SJCRH30 (cell line): ENCODE results near the gene C12orf56. TPM values are rescaled to one million over a fixed set of nuclear protein-coding genes. Genes with fewer than 3 reads are reported as not detected.
A peak's percentile ranks its signal among the peaks of the same experiment; 100 is the strongest.

Experiments
- DNase-seq, 2 experiments: peaks; one replicate each; pipeline ENCODE4 v3.0.0-alpha.2; 2015 to 2020
- H3K27ac ChIP-seq: fragments of 250-450 bp; sonication (Bioruptor Pico); 2 replicates; pipeline ENCODE4 v1.5.1; 2020; ENCODE audit warnings: mild to moderate bottlenecking, moderate library complexity
- H3K27me3 ChIP-seq: fragments of 250-450 bp; sonication (Bioruptor Pico); 2 replicates; pipeline ENCODE4 v1.5.1; 2020; ENCODE audit warnings: mild to moderate bottlenecking, moderate library complexity
- H3K36me3 ChIP-seq: fragments of 250-450 bp; sonication (Bioruptor Pico); 2 replicates; pipeline ENCODE4 v1.5.1; 2020; ENCODE audit warnings: mild to moderate bottlenecking, moderate library complexity
- H3K4me1 ChIP-seq: fragments of 250-450 bp; sonication (Bioruptor Pico); 2 replicates; pipeline ENCODE4 v1.5.1; 2020; ENCODE audit warnings: mild to moderate bottlenecking, moderate library complexity
- H3K4me3 ChIP-seq: fragments of 250-450 bp; sonication (Bioruptor Pico); 2 replicates; pipeline ENCODE4 v1.5.1; 2020; ENCODE audit warnings: mild to moderate bottlenecking, moderate library complexity
- H3K9me3 ChIP-seq: fragments of 250-450 bp; sonication (Bioruptor Pico); replicated peaks from 2 replicates; pipeline ENCODE4 v1.5.1; 2020; ENCODE audit warnings: mild to moderate bottlenecking, moderate library complexity
- total RNA-seq: library from RNA; depleted of rRNA; stranded (reverse); fragments of >200 nt; shearing (Covaris generic); gene quantifications from 2 replicates; pipeline ENCODE4 v1.2.3, GENCODE V29; 2014; rRNA removed

Gene C12orf56
- not detected in 2 replicates for total RNA-seq

- H3K4me3 ChIP-seq = no peak within 1 kb of the TSS
- no peak for DNase-seq
- no peaks in the 10 kb centered on the region for H3K27me3 ChIP-seq
- no peak within 1 kb of the TSS for H3K27ac ChIP-seq
- no peaks in the 10 kb centered on the region for H3K36me3 ChIP-seq
- no peaks in the 10 kb centered on the region for H3K4me1 ChIP-seq
- H3K9me3 ChIP-seq = no peaks in the 10 kb centered on the region
These were observed at the start of gene C12orf56 for GRCh38 chr12:64390275-64390851. Gene C12orf56, minus strand, starts transcription at chr12:64390758. Its CDS starts 193 bp downstream, at chr12:64390565.

GRCh38 chr12:64440100-64440499 lies 49.5 kb upstream of the C12orf56 start:
- DNase-seq = no peak

GRCh38 chr12:64433915-64434314 lies 43.4 kb upstream of the C12orf56 start:
- Histone ChIP-seq H3K27ac (no peak overlapping the region), H3K4me3 (no peak overlapping the region), H3K9me3 (no peaks in the 10 kb centered on the region), H3K4me1 (no peaks in the 10 kb centered on the region), H3K36me3 (peaks cover 83% of the 10 kb centered on the region), H3K27me3 (no peaks in the 10 kb centered on the region)
- DNase-seq = no peak

More at GRCh38 chr12:64440100-64440499, 49.5 kb upstream of the C12orf56 start:
- no peak overlapping the region for H3K27ac ChIP-seq
- H3K27me3 ChIP-seq = no peaks in the 10 kb centered on the region
- peaks cover 68% of the 10 kb centered on the region for H3K36me3 ChIP-seq
- no peaks in the 10 kb centered on the region for H3K4me1 ChIP-seq
- H3K4me3 ChIP-seq = no peak overlapping the region
- no peaks in the 10 kb centered on the region for H3K9me3 ChIP-seq

- H3K27ac ChIP-seq = no peak overlapping the region
- DNase-seq = no peak
- H3K4me1 ChIP-seq = no peaks in the 10 kb centered on the region
- no peaks in the 10 kb centered on the region for H3K9me3 ChIP-seq
- H3K4me3 ChIP-seq = no peak overlapping the region
- no peaks in the 10 kb centered on the region for H3K27me3 ChIP-seq
- peaks cover 87% of the 10 kb centered on the region for H3K36me3 ChIP-seq
These were observed 41.2 kb upstream of the C12orf56 start for GRCh38 chr12:64431791-64432190.

GRCh38 chr12:64430886-64431285 lies 40.3 kb upstream of the C12orf56 start:
- H3K36me3 ChIP-seq = peaks cover 86% of the 10 kb centered on the region
- H3K27ac ChIP-seq = no peak overlapping the region
- H3K9me3 ChIP-seq = no peaks in the 10 kb centered on the region
- DNase-seq = no peak
- H3K27me3 ChIP-seq = no peaks in the 10 kb centered on the region
- no peak overlapping the region for H3K4me3 ChIP-seq
- H3K4me1 ChIP-seq = no peaks in the 10 kb centered on the region

GRCh38 chr12:64428956-64429355 lies 38.4 kb upstream of the C12orf56 start:
- Histone ChIP-seq H3K36me3 (peaks cover 85% of the 10 kb centered on the region), H3K9me3 (no peaks in the 10 kb centered on the region), H3K27ac (no peak overlapping the region), H3K27me3 (no peaks in the 10 kb centered on the region), H3K4me3 (no peak overlapping the region), H3K4me1 (no peaks in the 10 kb centered on the region)
- DNase-seq = no peak

- peaks cover 85% of the 10 kb centered on the region for H3K36me3 ChIP-seq
- H3K9me3 ChIP-seq = no peaks in the 10 kb centered on the region
- DNase-seq = no peak
- no peaks in the 10 kb centered on the region for H3K27me3 ChIP-seq
- H3K27ac ChIP-seq = no peak overlapping the region
- H3K4me3 ChIP-seq = no peak overlapping the region
- no peaks in the 10 kb centered on the region for H3K4me1 ChIP-seq
These were observed 37.4 kb upstream of the C12orf56 start for GRCh38 chr12:64427988-64428387.

GRCh38 chr12:64419696-64420095 lies 29.1 kb upstream of the C12orf56 start:
- H3K36me3 ChIP-seq = peaks cover 94% of the 10 kb centered on the region
- no peak overlapping the region for H3K4me3 ChIP-seq

GRCh38 chr12:64418209-64418608 lies 27.7 kb upstream of the C12orf56 start:
- H3K27ac ChIP-seq = no peak overlapping the region
- no peaks in the 10 kb centered on the region for H3K4me1 ChIP-seq
- H3K9me3 ChIP-seq = no peaks in the 10 kb centered on the region
- H3K4me3 ChIP-seq = no peak overlapping the region
- no peak for DNase-seq
- H3K36me3 ChIP-seq = peaks cover 96% of the 10 kb centered on the region
- H3K27me3 ChIP-seq = no peaks in the 10 kb centered on the region

More at GRCh38 chr12:64419696-64420095, 29.1 kb upstream of the C12orf56 start:
- no peaks in the 10 kb centered on the region for H3K9me3 ChIP-seq
- H3K27ac ChIP-seq = no peak overlapping the region
- no peaks in the 10 kb centered on the region for H3K4me1 ChIP-seq
- DNase-seq = no peak
- no peaks in the 10 kb centered on the region for H3K27me3 ChIP-seq

GRCh38 chr12:64413884-64414283 lies 23.3 kb upstream of the C12orf56 start:
- Histone ChIP-seq H3K9me3 (no peaks in the 10 kb centered on the region), H3K4me3 (no peak overlapping the region), H3K27ac (no peak overlapping the region), H3K4me1 (no peaks in the 10 kb centered on the region), H3K36me3 (peaks cover 87% of the 10 kb centered on the region), H3K27me3 (no peaks in the 10 kb centered on the region)
- no peak for DNase-seq

- peaks cover 72% of the 10 kb centered on the region for H3K36me3 ChIP-seq
- H3K27me3 ChIP-seq = no peaks in the 10 kb centered on the region
- no peak overlapping the region for H3K27ac ChIP-seq
- no peaks in the 10 kb centered on the region for H3K9me3 ChIP-seq
- H3K4me1 ChIP-seq = no peaks in the 10 kb centered on the region
- no peak for DNase-seq
- H3K4me3 ChIP-seq = no peak overlapping the region
These were observed 21.9 kb upstream of the C12orf56 start for GRCh38 chr12:64412459-64412858.

- Histone ChIP-seq H3K27ac (no peak overlapping the region), H3K4me1 (no peaks in the 10 kb centered on the region), H3K9me3 (no peaks in the 10 kb centered on the region), H3K4me3 (no peak overlapping the region), H3K27me3 (no peaks in the 10 kb centered on the region), H3K36me3 (peaks cover 62% of the 10 kb centered on the region)
- no peak for DNase-seq
These were observed 20.9 kb upstream of the C12orf56 start for GRCh38 chr12:64411427-64411826.

GRCh38 chr12:64407342-64408223 lies 17.0 kb upstream of the C12orf56 start:
- DNase-seq = no peak
- Histone ChIP-seq H3K27ac (no peak overlapping the region), H3K27me3 (no peaks in the 10 kb centered on the region), H3K36me3 (peaks cover 26% of the 10 kb centered on the region), H3K9me3 (no peaks in the 10 kb centered on the region), H3K4me1 (no peaks in the 10 kb centered on the region), H3K4me3 (no peak overlapping the region)

- Histone ChIP-seq H3K27ac (peak overlapping the region; percentile 99), H3K9me3 (no peaks in the 10 kb centered on the region), H3K4me1 (no peaks in the 10 kb centered on the region), H3K27me3 (no peaks in the 10 kb centered on the region), H3K36me3 (peaks cover under 1% of the 10 kb centered on the region), H3K4me3 (peak overlapping the region; percentile 99)
- DNase-seq = peak; percentile 68 to 72
These were observed 14.1 kb upstream of the C12orf56 start for GRCh38 chr12:64404470-64405256.
